Measurements from ENCODE around the gene TEN1. TPM values are rescaled to one million over a fixed set of nuclear protein-coding genes. Genes with fewer than 3 reads are reported as not detected.
A peak's percentile ranks its signal among the peaks of the same experiment; 100 is the strongest.

TEN1 gene
- total and polyA plus RNA-seq, 2 of the 13 experiments (the other 11 are each of a cell fraction or from before 2014, with no cell fraction given), result 18.0 to 21.3 TPM

GRCh38 chr17:75959051-75959838 lies 19.8 kb upstream of the TEN1 start (continued):
- TF ChIP-seq FOXP4 (CRISPR knock-in tag; IDR thresholded peaks at IDR 0.05) (peak; percentile 44; the same call in 1 of the 2 replicates), MIXL1 (CRISPR knock-in tag; IDR thresholded peaks at IDR 0.05) (peak; percentile 72), MED1 (CRISPR knock-in tag; IDR thresholded peaks at IDR 0.05) (peak; percentile 19; the same call in 1 of the 2 replicates), NFE2 (CRISPR knock-in tag; IDR thresholded peaks at IDR 0.05) (no peak), AHDC1 (CRISPR knock-in tag; IDR thresholded peaks at IDR 0.05; ENCODE audit: borderline replicate concordance) (peak; percentile 32; the same call in 1 of the 2 replicates), TMF1 (CRISPR knock-in tag; IDR thresholded peaks at IDR 0.05; ENCODE audit: low read depth) (no peak), TRIM24 (CRISPR knock-in tag; IDR thresholded peaks at IDR 0.05) (no peak), ZNF563 (CRISPR knock-in tag; IDR thresholded peaks at IDR 0.05) (no peak), ZNF749 (CRISPR knock-in tag; IDR thresholded peaks at IDR 0.05; ENCODE audit: borderline replicate concordance) (no peak), MXD4 (CRISPR knock-in tag; IDR thresholded peaks at IDR 0.05) (0 out of 2 replicates have a peak, but pooled peaks have one; percentile 8), REPIN1 (CRISPR knock-in tag; IDR thresholded peaks at IDR 0.05; ENCODE audit: borderline replicate concordance, low read depth) (no peak), NR2F6 (IDR thresholded peaks at IDR 0.05) (0 out of 2 replicates have a peak, but pooled peaks have one; percentile 20), NR2F6 (CRISPR knock-in tag; IDR thresholded peaks at IDR 0.05) (no peak), ADNP (CRISPR knock-in tag; IDR thresholded peaks at IDR 0.05) (no peak), HDAC6 (IDR thresholded peaks at IDR 0.05; ENCODE audit: low read depth, low read length) (no peak), PHF21A (CRISPR knock-in tag; IDR thresholded peaks at IDR 0.05) (no peak; the same call in 1 of the 2 replicates), EHMT2 (IDR thresholded peaks at IDR 0.05; ENCODE audit: borderline replicate concordance, low read depth, low read length) (no peak), ARNT2 (CRISPR knock-in tag; IDR thresholded peaks at IDR 0.05; ENCODE audit: low read depth) (no peak), ARID3A (IDR thresholded peaks at IDR 0.05; ENCODE audit: low read depth, low read length) (peak; percentile 34; the same call in 1 of the 2 replicates), DRAP1 (CRISPR knock-in tag; IDR thresholded peaks at IDR 0.05) (0 out of 2 replicates have a peak, but pooled peaks have one; percentile 11), PCBP2 (optimal IDR thresholded peaks at IDR 0.05; ENCODE audit: low read depth, low read length, poor library complexity, severe bottlenecking) (no peak)

Measured in HepG2 (cell line).